H1 (cell line): ENCODE measurements around the gene TEDC1. TPM values are rescaled to one million over a fixed set of nuclear protein-coding genes. Genes with fewer than 3 reads are reported as not detected.

ENCODE experiments used
- BCL11A ChIP-seq, 2 experiments: IDR thresholded peaks; one replicate each; pipeline ENCODE4 v1.6.1; 2011; ENCODE audit warnings: low read depth in 2 of 2, low read length in 2 of 2, mild to moderate bottlenecking in 2 of 2
- BRCA1 ChIP-seq: IDR thresholded peaks from 2 replicates; pipeline ENCODE4 v1.6.1; 2012; ENCODE audit warnings: low read depth, low read length, improper control_type of control experiment
- CBX8 ChIP-seq: fragments of 300-800, 300-1000 bp; sonication (generic); IDR thresholded peaks from 2 replicates; pipeline ENCODE4 v1.7.1; 2016; ENCODE audit warnings: low read depth, low read length, borderline replicate concordance
- JUND ChIP-seq: IDR thresholded peaks from 2 replicates; pipeline ENCODE4 v1.6.1; 2011; ENCODE audit warnings: mild to moderate bottlenecking, improper control_type of control experiment, low read length
- KDM4A ChIP-seq: IDR thresholded peaks from one replicate; pipeline ENCODE4 v1.7.1; 2012; ENCODE audit warnings: low read depth, mild to moderate bottlenecking, moderate library complexity, low read length, inconsistent platforms; ENCODE audit not compliant: severe bottlenecking
- POU5F1 ChIP-seq: IDR thresholded peaks from 2 replicates; pipeline ENCODE4 v1.6.1; 2011; ENCODE audit warnings: low read depth, mild to moderate bottlenecking, low read length, moderate library complexity
- SAP30 ChIP-seq: fragments of 300-600 bp; sonication (generic); IDR thresholded peaks from 2 replicates; pipeline ENCODE4 v1.7.1; 2012; ENCODE audit warnings: low read length, moderate library complexity, mild to moderate bottlenecking, inconsistent platforms; ENCODE audit not compliant: insufficient read depth, insufficient replicate concordance
- TAF1 ChIP-seq: IDR thresholded peaks from 2 replicates; pipeline ENCODE4 v1.6.1; 2011; ENCODE audit warnings: mild to moderate bottlenecking, low read depth, low read length
- TAF7 ChIP-seq: optimal IDR thresholded peaks from 2 replicates; pipeline ENCODE3; 2011; ENCODE audit warnings: low read depth, mild to moderate bottlenecking, inconsistent platforms, low read length, moderate library complexity, borderline replicate concordance
- TCF12 ChIP-seq: IDR thresholded peaks from 2 replicates; pipeline ENCODE4 v1.6.1; 2011; ENCODE audit warnings: low read depth, mild to moderate bottlenecking, low read length
- polyA plus RNA-seq, 7 experiments: library from polyadenylated mRNA; depleted of rRNA in 3 of 7; stranded (reverse) in 5 of 7; unstranded in 2 of 7; fragments of >200 nt in 5 of 7; fragments of 200-250 nt in 2 of 7; gene quantifications; 1 replicate in 5 of 7; 2 replicates in 1 of 7; 4 replicates in 1 of 7; pipeline versions ENCODE4 v1.2.1 to v1.2.3, GENCODE V29; 2011 to 2013; ENCODE audit warnings: missing spikeins in 2 of 7, mixed read lengths in 2 of 7
- total RNA-seq: library from RNA; stranded (reverse); fragmentation: NEBNext Ultra II Directional; extraction: Animal tissue kit (Norgen Biotek cat#: 25700); gene quantifications from 2 replicates; pipeline ENCODE4 v1.2.1, GENCODE V29; 2021
- TF ChIP-seq, protein P1 (sequence below): fragments of 300-600 bp; sonication (generic); IDR thresholded peaks from 2 replicates; pipeline ENCODE4 v1.7.1; 2012; ENCODE audit warnings: low read length, moderate library complexity, mild to moderate bottlenecking, inconsistent platforms; ENCODE audit not compliant: insufficient replicate concordance

Gene TEDC1
- total and polyA plus RNA-seq, 2 of the 8 experiments (the other 6 are each of a cell fraction or from before 2014, with no cell fraction given): 5.6 to 14.8 TPM

DNA sequence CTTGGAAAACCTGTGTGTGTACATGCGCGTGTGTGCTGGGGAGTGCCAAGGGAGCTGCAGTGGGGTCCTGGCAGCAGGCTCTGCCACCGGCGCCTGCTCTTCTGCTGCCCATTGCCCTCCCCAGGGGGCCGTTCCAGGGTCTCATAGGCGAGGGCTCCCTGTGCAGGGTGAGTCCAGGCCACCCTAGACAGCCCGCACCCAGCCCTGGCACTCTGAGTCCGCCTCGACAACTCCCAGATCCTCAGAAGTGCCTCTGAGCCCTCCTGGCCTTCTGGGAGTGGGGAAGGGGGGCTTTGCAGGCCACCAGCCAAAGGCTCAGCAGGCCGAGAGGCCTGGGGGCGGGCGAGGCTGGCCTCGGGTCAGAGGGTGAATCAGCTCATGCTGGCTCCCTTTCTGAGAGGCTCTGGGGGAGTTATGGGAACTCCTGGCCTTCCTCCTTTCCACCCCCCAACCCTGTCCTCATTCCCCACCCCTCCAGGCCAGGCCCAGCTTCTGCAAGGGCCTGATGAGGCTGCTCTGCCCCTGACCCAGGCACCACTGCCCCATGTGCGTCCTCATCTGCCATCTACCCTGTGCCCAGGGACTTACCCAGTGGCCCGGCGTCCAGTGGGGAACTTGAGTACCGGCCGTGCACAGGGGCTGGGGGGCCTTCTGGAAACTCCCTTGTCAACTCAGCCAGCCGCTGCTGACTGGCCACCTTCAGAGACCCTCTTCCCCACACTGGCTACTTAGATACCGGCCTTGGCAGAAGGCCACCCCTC is 2.1 kb upstream of the TEDC1 start (continued):
- TF ChIP-seq, protein P1, sequence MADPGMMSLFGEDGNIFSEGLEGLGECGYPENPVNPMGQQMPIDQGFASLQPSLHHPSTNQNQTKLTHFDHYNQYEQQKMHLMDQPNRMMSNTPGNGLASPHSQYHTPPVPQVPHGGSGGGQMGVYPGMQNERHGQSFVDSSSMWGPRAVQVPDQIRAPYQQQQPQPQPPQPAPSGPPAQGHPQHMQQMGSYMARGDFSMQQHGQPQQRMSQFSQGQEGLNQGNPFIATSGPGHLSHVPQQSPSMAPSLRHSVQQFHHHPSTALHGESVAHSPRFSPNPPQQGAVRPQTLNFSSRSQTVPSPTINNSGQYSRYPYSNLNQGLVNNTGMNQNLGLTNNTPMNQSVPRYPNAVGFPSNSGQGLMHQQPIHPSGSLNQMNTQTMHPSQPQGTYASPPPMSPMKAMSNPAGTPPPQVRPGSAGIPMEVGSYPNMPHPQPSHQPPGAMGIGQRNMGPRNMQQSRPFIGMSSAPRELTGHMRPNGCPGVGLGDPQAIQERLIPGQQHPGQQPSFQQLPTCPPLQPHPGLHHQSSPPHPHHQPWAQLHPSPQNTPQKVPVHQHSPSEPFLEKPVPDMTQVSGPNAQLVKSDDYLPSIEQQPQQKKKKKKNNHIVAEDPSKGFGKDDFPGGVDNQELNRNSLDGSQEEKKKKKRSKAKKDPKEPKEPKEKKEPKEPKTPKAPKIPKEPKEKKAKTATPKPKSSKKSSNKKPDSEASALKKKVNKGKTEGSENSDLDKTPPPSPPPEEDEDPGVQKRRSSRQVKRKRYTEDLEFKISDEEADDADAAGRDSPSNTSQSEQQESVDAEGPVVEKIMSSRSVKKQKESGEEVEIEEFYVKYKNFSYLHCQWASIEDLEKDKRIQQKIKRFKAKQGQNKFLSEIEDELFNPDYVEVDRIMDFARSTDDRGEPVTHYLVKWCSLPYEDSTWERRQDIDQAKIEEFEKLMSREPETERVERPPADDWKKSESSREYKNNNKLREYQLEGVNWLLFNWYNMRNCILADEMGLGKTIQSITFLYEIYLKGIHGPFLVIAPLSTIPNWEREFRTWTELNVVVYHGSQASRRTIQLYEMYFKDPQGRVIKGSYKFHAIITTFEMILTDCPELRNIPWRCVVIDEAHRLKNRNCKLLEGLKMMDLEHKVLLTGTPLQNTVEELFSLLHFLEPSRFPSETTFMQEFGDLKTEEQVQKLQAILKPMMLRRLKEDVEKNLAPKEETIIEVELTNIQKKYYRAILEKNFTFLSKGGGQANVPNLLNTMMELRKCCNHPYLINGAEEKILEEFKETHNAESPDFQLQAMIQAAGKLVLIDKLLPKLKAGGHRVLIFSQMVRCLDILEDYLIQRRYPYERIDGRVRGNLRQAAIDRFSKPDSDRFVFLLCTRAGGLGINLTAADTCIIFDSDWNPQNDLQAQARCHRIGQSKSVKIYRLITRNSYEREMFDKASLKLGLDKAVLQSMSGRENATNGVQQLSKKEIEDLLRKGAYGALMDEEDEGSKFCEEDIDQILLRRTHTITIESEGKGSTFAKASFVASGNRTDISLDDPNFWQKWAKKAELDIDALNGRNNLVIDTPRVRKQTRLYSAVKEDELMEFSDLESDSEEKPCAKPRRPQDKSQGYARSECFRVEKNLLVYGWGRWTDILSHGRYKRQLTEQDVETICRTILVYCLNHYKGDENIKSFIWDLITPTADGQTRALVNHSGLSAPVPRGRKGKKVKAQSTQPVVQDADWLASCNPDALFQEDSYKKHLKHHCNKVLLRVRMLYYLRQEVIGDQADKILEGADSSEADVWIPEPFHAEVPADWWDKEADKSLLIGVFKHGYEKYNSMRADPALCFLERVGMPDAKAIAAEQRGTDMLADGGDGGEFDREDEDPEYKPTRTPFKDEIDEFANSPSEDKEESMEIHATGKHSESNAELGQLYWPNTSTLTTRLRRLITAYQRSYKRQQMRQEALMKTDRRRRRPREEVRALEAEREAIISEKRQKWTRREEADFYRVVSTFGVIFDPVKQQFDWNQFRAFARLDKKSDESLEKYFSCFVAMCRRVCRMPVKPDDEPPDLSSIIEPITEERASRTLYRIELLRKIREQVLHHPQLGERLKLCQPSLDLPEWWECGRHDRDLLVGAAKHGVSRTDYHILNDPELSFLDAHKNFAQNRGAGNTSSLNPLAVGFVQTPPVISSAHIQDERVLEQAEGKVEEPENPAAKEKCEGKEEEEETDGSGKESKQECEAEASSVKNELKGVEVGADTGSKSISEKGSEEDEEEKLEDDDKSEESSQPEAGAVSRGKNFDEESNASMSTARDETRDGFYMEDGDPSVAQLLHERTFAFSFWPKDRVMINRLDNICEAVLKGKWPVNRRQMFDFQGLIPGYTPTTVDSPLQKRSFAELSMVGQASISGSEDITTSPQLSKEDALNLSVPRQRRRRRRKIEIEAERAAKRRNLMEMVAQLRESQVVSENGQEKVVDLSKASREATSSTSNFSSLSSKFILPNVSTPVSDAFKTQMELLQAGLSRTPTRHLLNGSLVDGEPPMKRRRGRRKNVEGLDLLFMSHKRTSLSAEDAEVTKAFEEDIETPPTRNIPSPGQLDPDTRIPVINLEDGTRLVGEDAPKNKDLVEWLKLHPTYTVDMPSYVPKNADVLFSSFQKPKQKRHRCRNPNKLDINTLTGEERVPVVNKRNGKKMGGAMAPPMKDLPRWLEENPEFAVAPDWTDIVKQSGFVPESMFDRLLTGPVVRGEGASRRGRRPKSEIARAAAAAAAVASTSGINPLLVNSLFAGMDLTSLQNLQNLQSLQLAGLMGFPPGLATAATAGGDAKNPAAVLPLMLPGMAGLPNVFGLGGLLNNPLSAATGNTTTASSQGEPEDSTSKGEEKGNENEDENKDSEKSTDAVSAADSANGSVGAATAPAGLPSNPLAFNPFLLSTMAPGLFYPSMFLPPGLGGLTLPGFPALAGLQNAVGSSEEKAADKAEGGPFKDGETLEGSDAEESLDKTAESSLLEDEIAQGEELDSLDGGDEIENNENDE: no peak
- no peak for TF ChIP-seq TAF7
- TF ChIP-seq TCF12: no peak
- TF ChIP-seq SAP30: no peak
- no peak for TF ChIP-seq BCL11A (IDR thresholded peaks at IDR 0.05; ENCODE audit: low read depth in 2 of 2, low read length in 2 of 2)
- no peak for TF ChIP-seq JUND
- no peak for TF ChIP-seq BRCA1
- TF ChIP-seq POU5F1: no peak
- TF ChIP-seq KDM4A: no peak
- TF ChIP-seq CBX8: no peak
- no peak for TF ChIP-seq TAF1
